Measurements from ENCODE around the gene RAB11FIP3.

DNA sequence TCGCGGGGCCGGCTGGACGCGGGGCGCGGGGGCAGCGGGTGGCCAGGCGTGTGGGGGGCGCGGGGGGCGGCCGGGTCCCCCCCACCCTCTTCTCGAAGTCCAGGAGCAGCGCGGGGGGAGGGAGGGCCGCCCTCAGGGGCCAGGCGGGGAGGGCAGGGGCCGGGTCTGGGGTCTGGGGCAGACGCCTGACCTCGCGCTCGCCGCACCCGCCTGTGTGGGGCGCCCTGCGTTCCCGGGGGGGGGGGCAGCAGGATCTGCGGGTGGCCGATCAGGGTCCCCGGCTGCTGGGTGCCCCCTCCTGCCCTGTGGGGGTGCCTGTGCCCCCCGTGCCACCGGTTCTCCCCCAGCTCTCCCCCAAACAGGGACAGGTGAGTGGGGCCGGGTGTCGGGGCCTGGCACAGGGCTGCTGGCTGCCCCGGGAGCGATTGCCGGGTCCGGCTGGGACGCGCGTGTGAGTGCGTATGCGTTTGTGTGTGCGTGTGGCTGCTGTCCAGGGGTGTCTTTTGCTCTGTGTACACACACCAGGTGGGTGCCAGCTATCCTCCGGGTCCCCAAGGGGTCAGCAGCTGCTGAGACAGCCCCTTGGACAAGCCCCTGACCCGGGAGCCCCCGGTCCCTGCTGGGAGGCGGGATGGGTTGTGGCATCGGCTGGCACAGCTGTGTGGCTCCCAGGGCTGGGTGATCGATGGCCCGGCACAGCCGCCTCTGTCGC, 135.4 kb downstream of the RAB11FIP3 start:
- TF ChIP-seq GATA3 (IDR thresholded peaks at IDR 0.05; ENCODE audit: low read depth, low read length), result no peak
- no peak for TF ChIP-seq GATA2 (IDR thresholded peaks at IDR 0.05; ENCODE audit: low read depth, low read length)
